ENCODE results near the gene WIPI1.

The WIPI1 gene

DNA sequence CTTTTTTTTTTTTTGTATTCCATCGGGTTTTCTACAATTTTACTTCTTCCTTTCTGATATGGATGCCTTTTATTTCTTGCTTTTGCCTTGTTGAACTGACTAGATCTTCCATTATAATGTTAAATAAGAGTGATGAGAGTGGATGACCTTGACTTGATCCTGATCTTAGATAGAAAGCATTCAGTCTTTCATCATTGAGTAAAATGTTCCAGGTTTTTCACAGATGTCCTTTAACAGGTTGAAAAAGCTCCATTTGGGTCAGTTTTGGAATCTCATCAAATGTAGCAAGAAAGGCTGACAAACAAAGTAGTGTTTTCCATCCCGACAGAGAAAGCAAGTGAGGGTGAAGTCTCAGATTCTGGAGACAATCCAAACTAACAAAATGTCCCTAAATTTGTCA lies 27.2 kb upstream of the WIPI1 start:
- no peaks in the 10 kb centered on the region for H3K4me1 ChIP-seq (ENCODE audit: control insufficient read depth, insufficient read depth, low read length)
- 75 to 91% methylated on average over 1 of the region's 2 CpGs for WGBS, 2 experiments
- no peaks in the 10 kb centered on the region for H3K9me3 ChIP-seq (ENCODE audit: control insufficient read depth, low read length)
- no peak overlapping the region for H3K27ac ChIP-seq (ENCODE audit: insufficient read depth, low read depth, low read length, poor library complexity, severe bottlenecking)
- no peaks in the 10 kb centered on the region for H3K36me3 ChIP-seq (ENCODE audit: control insufficient read depth, insufficient read depth, low read length)
- H3K27me3 ChIP-seq (ENCODE audit: control insufficient read depth, insufficient read depth, low read length, poor library complexity, severe bottlenecking) = no peaks in the 10 kb centered on the region
- no peak overlapping the region for H3K4me3 ChIP-seq (ENCODE audit: insufficient read depth, low read depth, low read length)

DNA sequence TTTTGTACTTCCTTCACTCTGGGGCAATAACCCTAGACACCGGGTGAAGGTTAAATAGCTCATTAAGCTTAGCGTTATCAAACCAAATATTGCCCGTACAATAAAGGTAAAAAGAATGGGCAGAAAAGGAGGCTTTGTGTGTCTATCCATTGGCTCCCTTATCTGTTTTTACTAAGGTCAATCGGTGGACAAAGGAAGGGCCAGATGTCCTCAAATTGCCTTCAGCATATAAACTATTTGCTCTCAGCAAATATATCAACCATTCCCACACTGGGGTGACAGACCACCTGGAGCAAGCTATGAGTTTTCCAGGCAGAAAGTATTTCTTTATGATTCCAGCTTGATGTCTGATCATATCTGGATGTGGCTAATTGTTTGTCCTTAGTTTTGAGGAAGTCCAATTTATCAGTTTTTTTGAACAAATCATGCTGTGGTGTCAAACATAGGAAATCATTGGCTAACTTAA lies 25.3 kb upstream of the WIPI1 start:
- H3K4me1 ChIP-seq (ENCODE audit: control insufficient read depth, insufficient read depth, low read length) = no peaks in the 10 kb centered on the region
- no peaks in the 10 kb centered on the region for H3K27me3 ChIP-seq (ENCODE audit: control insufficient read depth, insufficient read depth, low read length, poor library complexity, severe bottlenecking)
- no peaks in the 10 kb centered on the region for H3K36me3 ChIP-seq (ENCODE audit: control insufficient read depth, insufficient read depth, low read length)
- 93 to 96% methylated on average over 4 of the region's 4 CpGs for WGBS, 2 experiments
- H3K9me3 ChIP-seq (ENCODE audit: control insufficient read depth, low read length) = no peaks in the 10 kb centered on the region
- no peak overlapping the region for H3K27ac ChIP-seq (ENCODE audit: insufficient read depth, low read depth, low read length, poor library complexity, severe bottlenecking)
- no peak overlapping the region for H3K4me3 ChIP-seq (ENCODE audit: insufficient read depth, low read depth, low read length)

DNA sequence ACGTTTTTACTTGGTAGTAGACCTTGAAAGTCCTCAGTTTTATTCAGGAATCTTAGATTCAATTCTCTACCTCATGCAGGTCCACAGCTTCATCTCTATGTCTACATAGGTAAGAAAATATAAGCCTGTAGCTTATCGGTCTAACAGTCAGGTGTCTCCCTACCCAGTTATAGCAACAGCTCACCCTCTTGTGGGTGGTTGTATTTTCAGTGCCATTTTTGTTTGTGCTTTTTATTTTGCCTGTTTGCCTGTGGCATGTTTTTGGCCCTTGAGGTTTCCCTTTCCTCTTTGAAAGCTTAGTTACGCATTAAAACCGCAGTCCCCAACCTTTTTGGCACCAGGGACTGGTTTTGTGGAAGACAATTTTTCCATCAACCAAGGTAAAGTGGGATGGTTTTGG lies 23.6 kb upstream of the WIPI1 start:
- WGBS, 2 experiments = 84 to 92% methylated on average over 3 to 4 of the region's 4 CpGs
- no peak overlapping the region for H3K4me3 ChIP-seq (ENCODE audit: insufficient read depth, low read depth, low read length)
- H3K27ac ChIP-seq (ENCODE audit: insufficient read depth, low read depth, low read length, poor library complexity, severe bottlenecking) = no peak overlapping the region

DNA sequence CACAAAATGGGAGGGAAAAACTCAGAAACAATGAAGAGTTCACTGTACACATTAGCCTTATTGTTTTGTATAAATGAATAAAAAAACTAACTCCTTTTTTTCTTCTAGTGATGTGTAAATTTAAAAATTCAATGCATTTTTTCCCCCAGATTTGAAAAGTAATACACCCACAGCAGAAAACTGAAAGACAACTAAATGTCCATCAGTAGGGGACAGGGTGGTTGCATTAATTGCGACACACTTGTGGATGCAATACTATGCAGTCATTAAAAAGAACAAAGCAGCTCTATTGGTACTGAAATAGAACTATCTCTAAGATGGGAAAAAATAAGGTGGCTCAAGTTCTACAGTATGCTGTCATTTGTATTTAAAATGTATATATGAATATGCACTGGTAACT lies 13.7 kb upstream of the WIPI1 start:
- H3K9me3 ChIP-seq (ENCODE audit: control insufficient read depth, low read length) = no peaks in the 10 kb centered on the region
- no peak overlapping the region for H3K27ac ChIP-seq (ENCODE audit: insufficient read depth, low read depth, low read length, poor library complexity, severe bottlenecking)
- H3K4me1 ChIP-seq (ENCODE audit: control insufficient read depth, insufficient read depth, low read length) = no peaks in the 10 kb centered on the region
- 80 to 100% methylated on average over 1 of the region's 1 CpG for WGBS, 2 experiments
- H3K27me3 ChIP-seq (ENCODE audit: control insufficient read depth, insufficient read depth, low read length, poor library complexity, severe bottlenecking) = no peaks in the 10 kb centered on the region
- H3K36me3 ChIP-seq (ENCODE audit: control insufficient read depth, insufficient read depth, low read length) = no peaks in the 10 kb centered on the region
- no peak overlapping the region for H3K4me3 ChIP-seq (ENCODE audit: insufficient read depth, low read depth, low read length)

More for the DNA sequence above, 23.6 kb upstream of the WIPI1 start:
- Histone ChIP-seq H3K27me3 (ENCODE audit: control insufficient read depth, insufficient read depth, low read length, poor library complexity, severe bottlenecking) (no peaks in the 10 kb centered on the region), H3K36me3 (ENCODE audit: control insufficient read depth, insufficient read depth, low read length) (no peaks in the 10 kb centered on the region), H3K9me3 (ENCODE audit: control insufficient read depth, low read length) (no peaks in the 10 kb centered on the region), H3K4me1 (ENCODE audit: control insufficient read depth, insufficient read depth, low read length) (no peaks in the 10 kb centered on the region)

DNA sequence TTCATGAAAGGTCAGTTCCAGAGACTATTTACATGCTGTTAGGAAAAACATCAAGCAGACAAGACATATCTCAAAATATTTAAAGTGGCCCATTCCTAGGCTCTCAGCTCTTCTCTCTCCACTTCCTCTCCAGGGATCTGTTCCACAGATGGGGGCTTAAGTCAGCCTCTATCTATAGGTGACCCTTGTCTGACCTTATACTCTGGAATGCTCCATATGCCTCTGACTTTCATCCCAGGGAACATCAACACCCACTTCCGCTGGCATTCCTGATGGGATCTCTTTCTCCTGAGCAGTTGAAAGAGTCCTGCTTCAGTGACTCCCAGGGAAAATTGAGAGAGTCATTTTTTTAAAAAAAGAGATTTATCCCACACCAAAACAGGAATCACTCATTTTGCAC lies 11.5 kb upstream of the WIPI1 start:
- Histone ChIP-seq H3K27ac (ENCODE audit: insufficient read depth, low read depth, low read length, poor library complexity, severe bottlenecking) (no peak overlapping the region), H3K27me3 (ENCODE audit: control insufficient read depth, insufficient read depth, low read length, poor library complexity, severe bottlenecking) (no peaks in the 10 kb centered on the region), H3K4me3 (ENCODE audit: insufficient read depth, low read depth, low read length) (no peak overlapping the region), H3K4me1 (ENCODE audit: control insufficient read depth, insufficient read depth, low read length) (no peaks in the 10 kb centered on the region), H3K36me3 (ENCODE audit: control insufficient read depth, insufficient read depth, low read length) (no peaks in the 10 kb centered on the region), H3K9me3 (ENCODE audit: control insufficient read depth, low read length) (no peaks in the 10 kb centered on the region)
- 89 to 94% methylated on average over 1 of the region's 1 CpG for WGBS, 2 experiments

DNA sequence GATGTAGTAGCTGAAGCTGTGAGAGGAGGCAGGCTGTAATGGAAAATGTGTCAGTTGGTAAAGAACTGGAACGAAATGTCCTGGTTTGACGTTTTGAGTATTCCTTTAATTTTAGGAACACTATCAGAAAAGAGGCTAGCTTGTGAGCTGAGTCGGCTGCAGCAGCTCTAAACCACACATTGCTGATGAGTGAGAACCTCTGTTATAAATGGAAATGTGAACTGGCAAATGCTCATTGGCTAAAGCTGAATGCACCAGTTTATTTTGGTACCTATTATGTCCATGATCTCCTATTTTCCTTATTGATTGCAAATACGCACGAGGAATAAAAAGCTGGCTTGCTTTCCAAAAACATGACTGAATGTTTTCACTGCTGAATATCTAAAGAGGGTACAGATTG lies 11.0 kb upstream of the WIPI1 start:
- Histone ChIP-seq H3K4me1 (ENCODE audit: control insufficient read depth, insufficient read depth, low read length) (no peaks in the 10 kb centered on the region), H3K27me3 (ENCODE audit: control insufficient read depth, insufficient read depth, low read length, poor library complexity, severe bottlenecking) (no peaks in the 10 kb centered on the region), H3K27ac (ENCODE audit: insufficient read depth, low read depth, low read length, poor library complexity, severe bottlenecking) (no peak overlapping the region), H3K4me3 (ENCODE audit: insufficient read depth, low read depth, low read length) (no peak overlapping the region), H3K9me3 (ENCODE audit: control insufficient read depth, low read length) (no peaks in the 10 kb centered on the region), H3K36me3 (ENCODE audit: control insufficient read depth, insufficient read depth, low read length) (no peaks in the 10 kb centered on the region)
- WGBS, 2 experiments = 70 to 73% methylated on average over 5 of the region's 5 CpGs

DNA sequence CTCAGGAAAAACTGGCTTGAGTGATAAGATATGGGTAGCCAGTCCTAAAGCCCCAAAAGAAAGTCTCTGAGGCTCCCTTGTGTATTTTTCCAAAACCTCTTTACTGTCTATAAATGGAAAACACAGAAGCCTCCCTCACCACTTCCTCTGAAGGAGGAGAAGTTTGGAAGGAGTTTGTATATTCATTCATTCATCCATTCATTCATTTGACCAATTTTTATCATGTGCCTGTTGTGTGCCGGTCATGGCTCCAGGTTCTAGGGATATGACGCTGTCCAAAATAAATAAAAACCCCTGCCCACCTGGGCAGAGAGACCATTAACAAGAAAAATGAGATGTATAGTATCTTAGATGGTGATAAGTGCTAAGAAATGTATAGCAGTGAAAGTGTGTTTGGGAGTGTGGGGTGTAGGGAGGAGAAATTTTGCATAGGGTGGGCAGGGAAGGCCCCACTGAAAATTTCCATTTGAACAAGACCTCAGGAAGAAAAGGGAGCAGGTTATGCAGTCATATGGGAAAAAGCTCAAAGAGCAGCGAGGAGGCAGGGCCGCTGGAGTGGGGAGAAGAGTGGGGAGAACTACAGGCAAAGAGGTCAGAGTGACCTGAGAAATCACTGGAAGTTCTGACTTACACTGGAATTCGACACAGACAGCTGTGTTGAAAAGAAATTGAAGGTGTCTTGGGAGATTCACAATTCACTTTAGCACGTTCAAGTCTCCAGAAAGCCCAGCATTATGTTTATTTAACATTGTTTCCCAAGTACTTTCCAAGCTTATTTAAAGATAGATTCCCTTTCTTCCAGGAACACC lies 6.1 kb upstream of the WIPI1 start:
- peaks cover 5% of the 10 kb centered on the region for H3K4me1 ChIP-seq (ENCODE audit: control insufficient read depth, insufficient read depth, low read length)
- H3K27ac ChIP-seq (ENCODE audit: insufficient read depth, low read depth, low read length, poor library complexity, severe bottlenecking) = no peak overlapping the region
- no peak overlapping the region for H3K4me3 ChIP-seq (ENCODE audit: insufficient read depth, low read depth, low read length)
- H3K27me3 ChIP-seq (ENCODE audit: control insufficient read depth, insufficient read depth, low read length, poor library complexity, severe bottlenecking) = peaks cover 11% of the 10 kb centered on the region
- H3K9me3 ChIP-seq (ENCODE audit: control insufficient read depth, low read length) = no peaks in the 10 kb centered on the region
- no peaks in the 10 kb centered on the region for H3K36me3 ChIP-seq (ENCODE audit: control insufficient read depth, insufficient read depth, low read length)
- WGBS, 2 experiments = 68 to 71% methylated on average over 6 of the region's 6 CpGs

DNA sequence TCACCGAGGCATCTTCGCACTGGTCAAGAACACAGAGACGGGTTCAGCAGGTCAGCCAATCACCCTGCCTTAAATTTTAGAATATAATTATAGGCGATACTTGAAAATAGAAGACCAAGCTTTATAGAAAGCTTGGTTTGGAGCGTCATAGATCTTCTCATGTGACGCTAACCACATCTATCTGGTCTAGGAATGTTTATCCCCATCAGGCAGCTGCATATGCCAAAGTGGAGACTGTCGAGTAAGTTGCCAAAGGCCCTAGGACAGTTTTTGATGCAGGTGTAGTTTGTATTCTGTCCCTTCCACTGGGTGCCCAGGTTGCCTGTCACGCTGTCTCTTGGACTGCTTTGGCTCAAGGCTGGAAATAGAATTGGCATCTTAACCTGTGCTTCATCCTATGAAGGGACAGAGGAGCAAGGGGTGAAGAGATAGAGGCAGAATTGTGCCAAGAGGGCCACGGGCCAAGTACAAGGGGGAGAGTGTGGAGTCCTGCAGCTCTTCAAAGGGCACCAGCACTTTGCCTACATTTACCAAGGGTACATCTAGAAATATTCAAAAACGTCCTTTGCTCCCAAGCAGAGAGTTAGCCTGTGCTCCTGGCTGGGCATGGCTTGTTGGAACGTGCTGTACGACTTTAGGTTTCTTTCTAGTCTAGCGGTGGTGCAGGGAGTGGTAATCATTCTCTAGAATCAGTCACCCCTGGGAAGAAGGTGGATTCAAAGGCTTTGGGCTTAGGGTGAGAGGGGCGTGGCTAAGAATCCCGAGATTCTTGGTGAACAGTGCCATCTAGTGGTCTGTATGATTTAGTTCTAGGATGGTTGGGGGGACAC lies 5.3 kb upstream of the WIPI1 start:
- no peak overlapping the region for H3K4me3 ChIP-seq (ENCODE audit: insufficient read depth, low read depth, low read length)
- WGBS, 2 experiments = 52 to 53% methylated on average over 15 of the region's 15 CpGs

DNA sequence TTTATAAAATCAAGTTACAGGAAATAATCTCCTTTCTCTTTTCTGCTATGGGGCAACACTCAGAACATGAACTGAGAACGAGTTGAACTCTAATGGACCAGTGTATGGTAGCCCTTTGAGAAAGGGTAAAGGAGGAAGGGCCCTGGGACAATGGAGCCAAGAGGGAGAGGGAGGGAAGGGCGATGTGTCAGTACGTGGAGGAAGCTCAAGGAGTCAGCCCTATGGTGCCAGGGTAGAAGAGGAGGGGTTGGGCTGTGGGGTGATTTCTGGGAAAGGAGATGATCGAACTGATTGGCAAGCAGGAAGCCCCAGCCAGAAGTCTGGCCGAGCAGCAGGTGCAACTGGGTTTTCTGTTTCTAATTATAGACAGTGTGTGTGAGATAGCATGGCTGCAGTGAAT lies 4.3 kb upstream of the WIPI1 start:
- H3K36me3 ChIP-seq (ENCODE audit: control insufficient read depth, insufficient read depth, low read length) = no peaks in the 10 kb centered on the region
- 53 to 58% methylated on average over 5 of the region's 5 CpGs for WGBS, 2 experiments
- peaks cover 15% of the 10 kb centered on the region for H3K27me3 ChIP-seq (ENCODE audit: control insufficient read depth, insufficient read depth, low read length, poor library complexity, severe bottlenecking)
- H3K27ac ChIP-seq (ENCODE audit: insufficient read depth, low read depth, low read length, poor library complexity, severe bottlenecking) = no peak overlapping the region
- H3K4me3 ChIP-seq (ENCODE audit: insufficient read depth, low read depth, low read length) = no peak overlapping the region
- peaks cover 9% of the 10 kb centered on the region for H3K4me1 ChIP-seq (ENCODE audit: control insufficient read depth, insufficient read depth, low read length)
- no peaks in the 10 kb centered on the region for H3K9me3 ChIP-seq (ENCODE audit: control insufficient read depth, low read length)

More for the DNA sequence above, 5.3 kb upstream of the WIPI1 start:
- no peak overlapping the region for H3K27ac ChIP-seq (ENCODE audit: insufficient read depth, low read depth, low read length, poor library complexity, severe bottlenecking)
- no peaks in the 10 kb centered on the region for H3K9me3 ChIP-seq (ENCODE audit: control insufficient read depth, low read length)
- peaks cover 9% of the 10 kb centered on the region for H3K4me1 ChIP-seq (ENCODE audit: control insufficient read depth, insufficient read depth, low read length)
- H3K36me3 ChIP-seq (ENCODE audit: control insufficient read depth, insufficient read depth, low read length) = no peaks in the 10 kb centered on the region
- H3K27me3 ChIP-seq (ENCODE audit: control insufficient read depth, insufficient read depth, low read length, poor library complexity, severe bottlenecking) = peaks cover 15% of the 10 kb centered on the region

DNA sequence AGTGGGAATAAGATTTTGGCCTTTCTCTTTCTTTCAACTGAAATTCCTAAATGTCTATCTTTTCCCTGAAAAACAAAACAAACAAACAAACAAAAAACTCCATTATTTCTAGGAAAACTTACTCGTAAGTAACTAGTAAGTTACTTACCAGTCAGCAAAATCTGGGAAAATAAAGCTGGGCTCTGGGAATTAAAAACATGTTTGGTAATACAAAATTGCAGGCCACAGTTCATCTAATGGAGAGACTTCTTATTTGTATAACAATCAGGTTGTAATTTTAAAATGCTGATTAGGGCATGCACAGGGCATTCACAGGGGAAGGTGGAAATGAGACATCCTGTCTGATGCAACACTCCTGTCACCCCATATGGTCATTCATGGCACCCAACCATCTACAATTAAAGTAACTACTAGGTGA lies 3.8 kb upstream of the WIPI1 start:
- H3K4me3 ChIP-seq (ENCODE audit: insufficient read depth, low read depth, low read length) = no peak overlapping the region
- H3K4me1 ChIP-seq (ENCODE audit: control insufficient read depth, insufficient read depth, low read length) = peaks cover 14% of the 10 kb centered on the region
- H3K27me3 ChIP-seq (ENCODE audit: control insufficient read depth, insufficient read depth, low read length, poor library complexity, severe bottlenecking) = peaks cover 15% of the 10 kb centered on the region
- H3K9me3 ChIP-seq (ENCODE audit: control insufficient read depth, low read length) = no peaks in the 10 kb centered on the region
- WGBS, 2 experiments = 94 to 100% methylated on average over 1 of the region's 1 CpG
- no peaks in the 10 kb centered on the region for H3K36me3 ChIP-seq (ENCODE audit: control insufficient read depth, insufficient read depth, low read length)
- no peak overlapping the region for H3K27ac ChIP-seq (ENCODE audit: insufficient read depth, low read depth, low read length, poor library complexity, severe bottlenecking)
